Lung (tissue), 12 donors: ENCODE data around the gene CCDC9B. TPM values are rescaled to one million over a fixed set of nuclear protein-coding genes. Genes with fewer than 3 reads are reported as not detected.

Experiments
- ATAC-seq: fragments of 200-7000 bp; cut with Tn5 transposase; one replicate; pipeline ENCODE4 v1.9.1; 2020; ENCODE audit warnings: moderate number of reproducible peaks; ENCODE audit not compliant: insufficient read depth, low FRiP score
- DNase-seq, 3 donors: peaks; one replicate each; pipeline ENCODE4 v3.0.0-alpha.2; 2013 to 2017
- H3K27ac ChIP-seq, 2 donors: one replicate each; pipeline ENCODE4 v1.5.1; 2013; ENCODE audit warnings: mild to moderate bottlenecking in 2 of 2, moderate library complexity in 2 of 2, control low read depth in 1 of 2, inconsistent platforms in 1 of 2, low read depth in 1 of 2, low read length in 1 of 2
- H3K27me3 ChIP-seq, 3 donors: one replicate each; pipeline ENCODE4 v1.5.1; 2013; ENCODE audit warnings: low read length in 2 of 3; ENCODE audit not compliant: control insufficient read depth in 3 of 3, insufficient read depth in 3 of 3
- H3K36me3 ChIP-seq, 4 donors: one replicate each; pipeline ENCODE4 v1.5.1; 2013; ENCODE audit warnings: low read length in 4 of 4, mild to moderate bottlenecking in 1 of 4, moderate library complexity in 1 of 4; ENCODE audit not compliant: control insufficient read depth in 4 of 4, insufficient read depth in 4 of 4
- H3K4me1 ChIP-seq, 5 donors: one replicate each; pipeline ENCODE4 v1.5.1; 2013; ENCODE audit warnings: low read length in 5 of 5, mild to moderate bottlenecking in 2 of 5, moderate library complexity in 1 of 5; ENCODE audit not compliant: control insufficient read depth in 5 of 5, insufficient read depth in 5 of 5
- H3K4me3 ChIP-seq: one replicate; pipeline ENCODE4 v1.5.1; 2013; ENCODE audit warnings: mild to moderate bottlenecking, control low read depth, moderate library complexity
- H3K9ac ChIP-seq, 2 donors: one replicate each; pipeline ENCODE4 v1.5.1; 2013; ENCODE audit warnings: low read length in 2 of 2, control low read depth in 1 of 2; ENCODE audit not compliant: insufficient read depth in 1 of 2
- H3K9me3 ChIP-seq, 4 donors: one replicate each; pipeline ENCODE4 v1.5.1; 2013; ENCODE audit warnings: low read length in 3 of 4, mild to moderate bottlenecking in 1 of 4, moderate library complexity in 1 of 4; ENCODE audit not compliant: control insufficient read depth in 4 of 4, insufficient read depth in 3 of 4
- WGBS, 2 donors: extraction: QIAGEN DNeasy Blood & Tissue Kit; methylation state at CpG; one replicate each; pipeline ENCODE4 v1.1.7; 2013; 5-methylcytosine and 5-hydroxymethylcytosine counted together
- polyA plus RNA-seq, 2 donors: library from polyadenylated mRNA; stranded (reverse); fragments of 200-250 nt; gene quantifications; one replicate each; pipeline ENCODE4 v1.2.1, GENCODE V29; 2013
- total RNA-seq, 2 donors: library from RNA; depleted of rRNA in 1 of 2; stranded (reverse); fragments of >200 nt in 1 of 2; gene quantifications; one replicate each; pipeline ENCODE4 v1.2.1, GENCODE V29; 2014 to 2021
- TF ChIP-seq, protein P1 (sequence below): IDR thresholded peaks from 2 replicates; pipeline ENCODE4 v1.5.1; 2012; ENCODE audit warnings: mild to moderate bottlenecking; ENCODE audit errors: control extremely low read depth, extremely low read depth
- donor health status: control.
- donor health status: control.
- donor health status: Bipolar disorder and iron deficiency.
- donor health status: healthy.
- donor health status: DM: yes; HTN: yes; CAD: no.

Gene CCDC9B
- total and polyA plus RNA-seq, 4 donors, result 4.4 to 42.1 (median 14.9) TPM

GRCh38 chr15:40300367-40300766, 40.4 kb downstream of the CCDC9B start:
- H3K36me3 ChIP-seq, result peaks cover 0 to 6% (median 0%) of the 10 kb centered on the region in 4 donors
- peaks cover 0 to 24% (median 10%) of the 10 kb centered on the region in 5 donors for H3K4me1 ChIP-seq
- no peak overlapping the region for H3K27ac ChIP-seq
- WGBS, 2 donors, result 97 to 99% methylated on average over 2 of the region's 2 CpGs
- H3K9me3 ChIP-seq, result peaks cover 0 to 2% (median 0%) of the 10 kb centered on the region in 4 donors
- H3K27me3 ChIP-seq, result no peaks in the 10 kb centered on the region
- ATAC-seq (no peak), DNase-seq (no peak)
- H3K4me3 ChIP-seq, result no peak overlapping the region
- TF ChIP-seq, protein P1, sequence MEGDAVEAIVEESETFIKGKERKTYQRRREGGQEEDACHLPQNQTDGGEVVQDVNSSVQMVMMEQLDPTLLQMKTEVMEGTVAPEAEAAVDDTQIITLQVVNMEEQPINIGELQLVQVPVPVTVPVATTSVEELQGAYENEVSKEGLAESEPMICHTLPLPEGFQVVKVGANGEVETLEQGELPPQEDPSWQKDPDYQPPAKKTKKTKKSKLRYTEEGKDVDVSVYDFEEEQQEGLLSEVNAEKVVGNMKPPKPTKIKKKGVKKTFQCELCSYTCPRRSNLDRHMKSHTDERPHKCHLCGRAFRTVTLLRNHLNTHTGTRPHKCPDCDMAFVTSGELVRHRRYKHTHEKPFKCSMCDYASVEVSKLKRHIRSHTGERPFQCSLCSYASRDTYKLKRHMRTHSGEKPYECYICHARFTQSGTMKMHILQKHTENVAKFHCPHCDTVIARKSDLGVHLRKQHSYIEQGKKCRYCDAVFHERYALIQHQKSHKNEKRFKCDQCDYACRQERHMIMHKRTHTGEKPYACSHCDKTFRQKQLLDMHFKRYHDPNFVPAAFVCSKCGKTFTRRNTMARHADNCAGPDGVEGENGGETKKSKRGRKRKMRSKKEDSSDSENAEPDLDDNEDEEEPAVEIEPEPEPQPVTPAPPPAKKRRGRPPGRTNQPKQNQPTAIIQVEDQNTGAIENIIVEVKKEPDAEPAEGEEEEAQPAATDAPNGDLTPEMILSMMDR, result no peak
- no peak overlapping the region for H3K9ac ChIP-seq

DNA sequence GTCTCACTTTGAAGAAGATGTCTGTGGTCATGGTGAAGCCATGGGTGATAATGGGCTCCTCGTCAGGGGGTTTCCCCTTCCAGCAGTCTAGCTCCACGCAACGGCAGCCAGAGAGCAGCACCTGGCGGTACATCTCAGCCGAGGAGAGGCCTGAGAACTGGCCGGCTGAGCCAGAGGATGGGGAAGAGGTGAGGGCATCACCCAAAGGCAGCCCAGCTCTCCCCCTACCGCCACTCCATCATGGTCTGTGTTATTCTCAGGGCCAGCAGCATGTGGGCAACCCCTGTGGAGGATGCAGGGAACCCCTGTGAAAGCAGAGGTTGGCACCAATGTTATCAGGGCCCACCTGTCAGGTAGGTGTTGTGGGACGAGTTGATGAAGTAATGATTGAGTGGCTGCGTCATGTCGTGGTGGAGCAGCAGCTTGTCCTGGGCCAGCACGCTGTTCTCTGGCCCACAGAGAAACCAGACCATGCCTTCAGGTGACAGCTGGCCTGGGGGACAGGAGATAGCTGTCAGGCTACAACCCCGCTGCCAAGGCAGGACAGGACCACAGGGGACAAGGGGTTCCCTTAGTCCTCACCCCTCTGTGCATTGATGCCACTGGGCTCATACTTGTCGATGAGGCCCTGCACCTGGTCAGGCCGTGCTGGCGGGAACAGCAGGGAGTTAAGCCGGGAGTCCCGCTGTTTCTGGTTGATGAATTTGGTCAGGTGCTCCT, 42.4 kb downstream of the CCDC9B start:
- H3K27me3 ChIP-seq, result no peaks in the 10 kb centered on the region
- DNase-seq (no peak), ATAC-seq (no peak)
- H3K36me3 ChIP-seq, result peaks cover 0 to 6% (median 0%) of the 10 kb centered on the region in 4 donors
- no peak overlapping the region for H3K9ac ChIP-seq
- TF ChIP-seq, protein P1, result no peak
- H3K4me1 ChIP-seq, result peaks cover 0 to 24% (median 11%) of the 10 kb centered on the region in 5 donors
- no peak overlapping the region for H3K27ac ChIP-seq
- WGBS, 2 donors, result 94% methylated on average over 17 of the region's 17 CpGs
- no peak overlapping the region for H3K4me3 ChIP-seq
- H3K9me3 ChIP-seq, result peaks cover 0 to 2% (median 0%) of the 10 kb centered on the region in 4 donors

DNA sequence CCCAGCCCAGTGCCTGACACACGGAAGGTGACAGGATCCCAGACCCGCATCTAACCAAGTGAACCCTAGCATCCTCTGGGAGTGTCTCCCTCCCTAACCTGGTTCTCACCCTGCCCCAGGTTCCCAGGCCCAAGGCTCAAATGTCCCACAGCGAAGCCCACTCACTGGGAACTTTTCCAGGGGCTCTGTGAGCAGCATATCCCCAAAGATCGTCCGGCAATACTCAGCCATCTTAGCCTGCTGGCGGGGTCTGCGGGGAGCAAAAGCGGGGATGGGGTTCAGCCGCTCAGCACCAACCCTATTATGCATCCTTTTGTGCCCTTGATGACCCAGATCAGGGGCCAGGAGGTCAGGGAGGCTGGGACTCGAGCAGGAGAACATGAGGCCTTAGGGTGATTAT, 43.4 kb downstream of the CCDC9B start:
- H3K27me3 ChIP-seq, result peaks cover 0 to under 1% (median 0%) of the 10 kb centered on the region in 3 donors
- 96% methylated on average over 10 of the region's 10 CpGs for WGBS, 2 donors
- peaks cover 0 to 24% (median 10%) of the 10 kb centered on the region in 5 donors for H3K4me1 ChIP-seq
- H3K4me3 ChIP-seq, result no peak overlapping the region
- no peak overlapping the region for H3K9ac ChIP-seq
- no peak overlapping the region for H3K27ac ChIP-seq
- ATAC-seq, result no peak
- TF ChIP-seq, protein P1, result no peak
- peaks cover 0 to 2% (median 0%) of the 10 kb centered on the region in 4 donors for H3K9me3 ChIP-seq
- peaks cover 0 to 3% (median 0%) of the 10 kb centered on the region in 4 donors for H3K36me3 ChIP-seq
- no peak for DNase-seq
